Stimulated activated CD8-positive, alpha-beta memory T cell treated with anti-CD3 and anti-CD28 coated beads, Interleukin-4, amount 100 ng/mL, for 4 hours (primary cell): ENCODE data around the gene KIF21B.

Source experiments
- DNase-seq, 2 donors: peaks; one replicate each; pipeline ENCODE4 v3.0.0-alpha.2; 2020; ENCODE audit warnings: low read depth in 2 of 2, low spot score in 1 of 2

The KIF21B gene

DNA sequence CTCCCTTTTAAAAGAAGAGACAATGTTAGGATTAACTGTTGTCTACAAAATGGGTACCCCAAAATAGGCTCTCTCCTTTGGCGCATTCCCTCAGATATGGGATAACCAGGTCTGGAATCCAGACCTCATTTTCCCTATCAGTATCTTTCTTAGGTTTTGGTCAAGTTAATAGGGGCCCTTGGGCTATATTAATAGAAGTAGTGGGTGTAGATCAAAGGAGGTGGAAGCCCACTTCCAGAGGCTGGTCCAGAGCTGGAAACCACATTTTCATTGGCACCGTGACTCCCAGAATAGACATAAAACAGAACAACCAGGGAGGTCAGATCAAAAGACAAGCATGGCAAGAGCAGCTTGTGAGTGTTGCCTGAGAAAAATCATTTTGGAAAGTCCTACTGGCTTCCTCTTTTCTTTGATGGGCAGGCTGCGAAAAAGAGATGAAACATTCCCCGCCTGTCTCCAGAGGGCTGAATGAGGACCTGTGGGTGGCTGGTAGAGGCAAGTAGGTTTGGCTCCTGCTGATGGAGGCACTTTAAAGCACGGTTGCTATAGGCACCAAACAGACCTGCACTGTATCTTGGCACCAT, 25.8 kb upstream of the KIF21B start:
- no peak for DNase-seq

- DNase-seq, result no peak
These were observed 25.0 kb upstream of the KIF21B start for GRCh38 chr1:201048521-201048920.

- no peak for DNase-seq
These were observed 20.6 kb upstream of the KIF21B start for GRCh38 chr1:201044119-201044518.

DNA sequence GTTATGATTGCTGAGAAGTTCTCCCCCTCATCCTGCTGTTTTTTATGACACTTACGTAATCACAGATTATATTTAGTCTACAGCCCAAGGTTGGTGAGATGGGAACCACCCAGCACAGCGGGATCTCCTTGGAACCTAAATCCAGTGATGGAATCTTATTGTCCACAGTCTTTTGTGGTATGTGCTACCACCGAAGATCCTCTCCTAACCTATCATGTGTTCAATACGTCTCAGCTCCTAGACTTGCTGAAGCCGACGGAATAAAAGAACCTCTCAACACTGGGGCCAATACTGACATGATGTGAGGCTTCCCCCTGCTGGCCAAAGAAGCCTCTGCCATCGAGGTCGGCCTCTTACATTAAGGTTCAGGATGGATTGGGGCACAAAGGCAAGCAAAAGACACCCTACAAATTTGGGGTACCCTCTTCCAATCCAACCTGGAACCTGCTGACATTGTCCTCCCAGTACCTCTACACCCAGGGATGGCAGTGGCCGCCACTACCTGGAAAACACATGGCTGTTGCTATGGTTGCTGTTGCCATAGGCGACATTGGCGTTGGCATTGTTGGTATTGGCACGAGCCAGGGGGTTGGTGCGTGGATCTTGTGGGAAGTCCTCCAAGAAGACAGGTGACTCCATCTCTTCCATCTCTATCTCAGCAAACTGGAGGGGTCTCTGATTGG, 19.4 kb upstream of the KIF21B start:
- peak in 1 of 2 donors; percentile 40 for DNase-seq

DNA sequence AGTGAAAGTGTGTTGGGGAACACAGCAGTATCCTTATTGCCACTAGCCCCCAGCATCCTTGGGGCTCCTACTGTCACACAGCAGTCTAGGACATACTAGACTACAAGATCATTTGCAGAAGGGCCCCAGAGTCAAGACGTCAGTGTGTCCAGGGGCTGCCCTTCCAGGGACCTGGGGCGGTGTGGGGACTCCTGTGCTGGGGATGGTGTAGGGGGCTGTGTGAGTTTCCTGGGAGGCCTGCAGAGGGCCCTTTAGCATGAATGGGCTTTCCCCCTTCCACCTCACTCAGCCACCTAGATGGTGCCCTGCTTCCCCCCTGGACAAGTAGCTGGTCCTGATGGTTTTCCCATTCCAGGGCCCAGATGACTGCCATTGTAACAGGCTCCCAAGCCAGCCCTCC, 17.5 kb upstream of the KIF21B start:
- DNase-seq, result no peak

DNA sequence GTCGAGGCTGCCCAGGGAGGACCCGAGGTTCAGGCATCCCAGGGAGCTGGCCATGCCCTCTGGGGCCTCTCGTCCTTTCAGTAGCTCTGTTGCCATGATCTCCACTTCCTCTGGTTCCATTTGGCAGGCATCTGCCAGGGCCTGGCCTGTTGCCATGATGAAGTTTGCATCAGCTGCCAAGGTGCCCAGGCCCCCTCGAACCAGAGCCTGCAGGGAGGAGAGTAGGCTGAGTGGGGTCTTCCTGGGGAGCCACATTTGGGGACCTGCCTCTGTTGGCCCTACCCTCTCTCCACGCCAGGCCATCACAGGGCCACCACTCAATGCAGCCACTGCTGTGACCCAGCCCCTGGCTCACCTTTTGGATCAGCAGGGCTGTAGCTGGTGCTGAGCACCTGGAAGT, 16.4 kb upstream of the KIF21B start:
- no peak for DNase-seq

DNA sequence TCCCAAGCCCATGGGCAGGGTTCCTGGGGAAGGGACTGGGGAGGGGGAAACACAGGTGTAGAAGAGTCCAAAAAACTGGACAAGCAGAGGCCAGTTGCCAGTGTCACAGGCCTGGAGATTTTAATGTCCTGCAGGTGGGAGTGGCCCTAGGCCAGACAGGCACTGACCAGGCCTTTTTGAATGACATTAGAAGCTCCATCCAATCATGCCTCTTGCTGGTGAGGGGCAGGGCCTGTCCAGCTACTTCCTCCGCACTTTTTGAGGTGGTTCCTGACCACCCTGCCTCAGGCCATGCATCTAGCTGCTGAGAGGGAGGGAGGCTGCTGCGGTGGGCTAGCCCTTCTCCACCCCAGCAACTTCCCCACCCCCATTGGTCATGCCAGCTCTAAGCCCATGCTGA, 15.9 kb upstream of the KIF21B start:
- DNase-seq, result no peak

DNA sequence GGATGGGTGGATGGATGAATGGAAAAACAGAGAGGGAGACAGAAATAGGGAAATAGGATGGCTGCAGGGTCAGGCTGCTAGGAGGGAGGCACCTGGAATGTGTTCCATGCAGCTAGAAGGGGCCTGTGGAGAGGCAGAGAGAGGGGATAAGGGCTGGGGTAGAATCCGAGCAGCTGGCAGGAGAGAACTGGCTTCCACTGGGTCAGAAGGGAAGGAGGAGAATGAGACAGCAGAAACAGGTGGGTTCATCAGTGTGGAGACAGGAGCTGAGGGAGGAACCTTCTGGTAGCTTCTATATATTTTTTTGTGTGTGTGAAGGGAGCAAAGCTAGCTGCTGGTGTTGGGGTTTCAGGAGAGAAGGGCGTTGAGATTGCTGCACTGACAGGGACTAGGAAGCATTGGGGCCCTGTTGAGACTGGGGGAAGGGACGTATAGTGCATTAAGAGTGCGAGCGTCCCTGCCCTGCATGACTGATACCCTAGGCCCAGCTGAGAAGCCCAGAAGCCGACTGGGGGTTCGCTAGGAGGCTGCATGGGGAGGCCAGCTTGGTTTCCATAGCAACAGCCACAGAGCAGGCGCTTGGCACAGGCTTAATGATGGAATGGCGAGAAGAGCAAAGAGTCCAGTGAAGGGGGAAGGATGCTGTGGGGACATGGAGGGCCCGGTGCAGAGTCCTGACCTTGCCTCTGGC, 14.8 kb upstream of the KIF21B start:
- no peak for DNase-seq

- no peak for DNase-seq
These were observed 12.8 kb upstream of the KIF21B start for GRCh38 chr1:201036188-201036842.

- no peak for DNase-seq
These were observed 11.2 kb upstream of the KIF21B start for GRCh38 chr1:201034671-201035070.

DNA sequence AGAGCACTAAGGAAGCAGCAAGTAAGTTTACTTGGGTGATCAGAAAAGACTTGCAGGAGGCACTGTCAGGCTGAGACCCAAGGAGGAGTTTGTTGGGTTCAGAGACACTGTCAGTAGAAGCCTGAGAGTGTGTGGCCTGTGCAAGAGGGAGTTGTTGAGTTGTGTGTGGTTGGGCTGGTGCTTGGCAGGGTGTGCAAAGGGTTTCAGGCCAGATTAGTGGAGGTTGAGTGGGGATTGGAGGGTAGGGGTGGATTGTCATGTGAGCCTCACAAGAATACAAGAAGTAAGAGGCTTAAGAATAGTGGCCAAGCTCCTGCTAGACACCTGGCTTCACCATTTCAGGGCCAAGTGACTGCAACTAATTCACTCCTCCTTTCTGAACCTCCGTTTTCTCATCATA, 8.9 kb upstream of the KIF21B start:
- DNase-seq, result no peak

DNA sequence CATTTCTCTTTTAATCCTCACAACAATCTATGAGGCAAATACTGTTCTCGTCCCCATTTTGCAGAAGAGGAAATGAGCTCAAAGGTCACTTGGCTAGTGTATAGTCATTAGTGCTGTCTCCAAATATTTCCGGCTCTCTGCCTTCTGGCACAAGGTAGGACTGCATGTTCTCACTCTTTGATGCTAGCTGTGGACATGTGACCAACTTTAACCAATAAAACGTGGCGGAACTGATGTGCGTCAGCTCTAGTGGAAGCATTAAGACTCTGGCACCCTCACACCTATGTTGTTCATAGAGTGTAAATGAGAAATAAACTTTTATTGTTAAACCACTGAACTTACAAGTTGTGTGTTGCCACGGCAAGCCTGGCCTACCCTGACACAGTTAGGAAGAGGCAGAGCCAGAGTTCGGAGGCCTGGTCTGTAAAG, 5.0 kb upstream of the KIF21B start:
- no peak for DNase-seq

GRCh38 chr1:201026836-201027235, 3.3 kb upstream of the KIF21B start:
- DNase-seq, result no peak

GRCh38 chr1:201026234-201026633, 2.7 kb upstream of the KIF21B start:
- no peak for DNase-seq

- DNase-seq, result no peak
These were observed 2.1 kb upstream of the KIF21B start for GRCh38 chr1:201025571-201026002.

DNA sequence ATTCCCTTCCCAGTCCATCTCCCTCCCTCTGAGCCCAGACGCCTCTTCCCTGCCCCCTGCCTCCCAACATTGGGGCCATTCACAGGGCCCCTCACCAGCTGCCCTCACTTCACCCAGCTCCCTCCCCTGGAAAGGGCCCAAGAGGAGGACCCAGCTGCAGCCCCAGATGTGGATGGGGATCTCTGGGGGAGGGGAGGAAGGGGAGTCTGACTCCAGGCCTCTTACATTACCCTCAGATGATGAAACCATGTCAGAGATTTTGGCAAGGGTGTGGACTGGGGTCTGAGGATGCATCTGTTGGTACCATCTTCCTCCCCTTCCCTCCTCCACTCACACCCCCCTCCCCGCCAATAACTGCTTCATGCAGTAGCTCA, 1.1 kb upstream of the KIF21B start:
- DNase-seq, result no peak

DNA sequence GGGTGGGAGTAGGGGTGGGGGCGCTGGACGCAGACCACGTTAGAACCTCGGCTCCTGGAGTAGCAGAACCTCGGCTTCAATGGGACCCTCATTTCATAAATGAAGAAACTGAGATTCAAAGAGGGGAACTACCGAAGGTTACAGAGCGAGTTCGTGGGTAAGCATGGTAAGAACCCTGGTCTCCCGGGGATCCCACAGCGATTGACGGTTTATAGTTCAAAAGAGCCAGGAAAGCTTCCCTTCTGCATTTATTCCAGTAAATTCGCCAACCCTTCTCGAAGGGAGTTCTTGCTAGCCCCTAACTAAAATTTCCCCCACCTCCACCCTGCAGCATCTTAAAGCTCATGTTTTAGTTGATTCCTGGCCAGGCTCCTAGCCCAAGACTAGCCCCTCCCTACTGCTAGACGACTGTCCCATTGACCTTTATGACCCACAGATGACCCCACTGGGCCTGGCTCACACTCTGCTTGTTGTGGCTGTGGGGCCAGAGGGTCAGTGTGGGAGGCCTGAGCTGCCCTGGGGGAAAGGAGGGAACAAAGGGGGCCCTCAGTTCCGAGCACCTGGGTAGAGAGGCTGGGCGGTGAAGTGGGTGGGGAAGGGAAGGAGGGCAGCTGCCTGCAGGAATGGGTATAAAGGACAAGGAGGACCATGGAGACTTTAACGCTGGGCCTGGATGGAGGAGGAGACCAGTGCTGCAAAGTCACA, 558 bp upstream of the KIF21B start:
- DNase-seq, result no peak

- DNase-seq, result no peak
These were observed 546 bp downstream of the KIF21B start for GRCh38 chr1:201022820-201023516.

- no peak for DNase-seq
These were observed 1.1 kb downstream of the KIF21B start for GRCh38 chr1:201022493-201022819.

DNA sequence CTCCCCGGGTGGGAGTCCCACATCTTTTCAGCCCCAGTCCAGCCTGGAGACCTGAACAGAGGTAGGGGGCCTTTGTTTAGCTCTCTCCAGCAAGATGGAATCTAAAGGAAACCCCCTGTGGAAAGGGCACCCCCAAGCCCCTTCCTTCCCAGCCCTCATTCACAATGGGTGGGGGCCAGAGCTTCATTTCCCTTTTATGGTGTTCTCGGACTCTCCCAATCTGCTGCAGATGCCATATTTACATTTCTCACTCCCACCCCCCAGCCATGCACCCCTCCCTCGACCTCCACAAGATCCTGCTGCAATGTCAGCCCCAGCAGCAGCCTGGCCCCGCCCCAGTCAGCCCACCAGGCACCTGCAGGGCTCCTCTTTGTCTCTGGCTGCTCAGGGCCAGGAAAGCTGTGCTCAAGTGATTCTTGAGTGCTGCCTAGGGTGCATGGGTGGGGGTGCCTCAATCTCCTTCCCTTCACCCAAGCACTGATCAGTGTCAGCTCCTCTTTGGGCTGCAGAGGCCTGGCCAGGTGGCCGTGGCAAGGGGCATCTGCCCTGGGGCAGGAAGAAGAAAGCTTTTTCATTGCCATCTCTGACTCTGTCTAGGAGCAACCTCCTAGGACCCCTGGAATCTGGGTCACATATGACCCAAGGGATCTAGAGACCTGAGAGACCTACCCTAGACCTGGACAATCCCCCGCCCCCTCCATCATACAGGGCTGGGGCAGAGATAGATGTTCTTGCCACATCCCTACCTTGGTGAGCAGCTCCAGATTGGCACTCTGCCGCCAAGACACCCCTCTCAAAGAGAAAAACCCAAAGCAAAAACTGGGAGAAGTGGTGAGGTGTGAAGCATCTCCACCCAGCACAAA, 1.7 kb downstream of the KIF21B start:
- no peak for DNase-seq
